SK-N-SH treated with all-trans-retinoic acid at 6 μM for 48 hours (cell line): Measurements from ENCODE around the gene SMG1.
"Not testable (repeated sequence)": the region's sequence is repeated elsewhere in the genome, so short reads cannot be mapped to it uniquely, and the experiment has no call there.

Source experiments
- ARNTL ChIP-seq: fragments of 450-650 bp; formaldehyde crosslinking; IDR thresholded peaks from 2 replicates; pipeline ENCODE4 v1.5.0; 2020; ENCODE audit warnings: low read depth, mild to moderate bottlenecking, moderate library complexity, borderline replicate concordance
- CSDC2 ChIP-seq: fragments of 250-450 bp; sonication (Bioruptor Pico); IDR thresholded peaks from 2 replicates; pipeline ENCODE4 v1.5.0; 2020; ENCODE audit warnings: mild to moderate bottlenecking, moderate library complexity
- ISL1 ChIP-seq: fragments of 250-450 bp; sonication (Bioruptor Pico); IDR thresholded peaks from 2 replicates; pipeline ENCODE4 v2.1.2; 2022; ENCODE audit warnings: mild to moderate bottlenecking, moderate library complexity
- PATZ1 ChIP-seq: fragments of 250-450 bp; sonication (Bioruptor Pico); IDR thresholded peaks from 2 replicates; pipeline ENCODE4 v1.8.0; 2020; ENCODE audit warnings: mild to moderate bottlenecking, moderate library complexity, borderline replicate concordance
- SNAI2 ChIP-seq: fragments of 250-450 bp; sonication (Bioruptor Pico); IDR thresholded peaks from 2 replicates; pipeline ENCODE4 v1.5.0; 2020; ENCODE audit warnings: mild to moderate bottlenecking, moderate library complexity
- ZNF565 ChIP-seq: fragments of 450-650 bp; formaldehyde crosslinking; conservative IDR thresholded peaks from 2 replicates; pipeline ENCODE4 v1.5.0; 2020; ENCODE audit warnings: low read depth, mild to moderate bottlenecking, moderate library complexity
- ZNF70 ChIP-seq: fragments of 450-650 bp; formaldehyde crosslinking; IDR thresholded peaks from 2 replicates; pipeline ENCODE4 v1.5.0; 2020; ENCODE audit warnings: mild to moderate bottlenecking, moderate library complexity
- TF ChIP-seq, protein P1 (sequence below): fragments of 250-450 bp; sonication (Bioruptor Pico); IDR thresholded peaks from 2 replicates; pipeline ENCODE4 v1.5.1; 2020; ENCODE audit warnings: low read depth, mild to moderate bottlenecking, moderate library complexity

DNA sequence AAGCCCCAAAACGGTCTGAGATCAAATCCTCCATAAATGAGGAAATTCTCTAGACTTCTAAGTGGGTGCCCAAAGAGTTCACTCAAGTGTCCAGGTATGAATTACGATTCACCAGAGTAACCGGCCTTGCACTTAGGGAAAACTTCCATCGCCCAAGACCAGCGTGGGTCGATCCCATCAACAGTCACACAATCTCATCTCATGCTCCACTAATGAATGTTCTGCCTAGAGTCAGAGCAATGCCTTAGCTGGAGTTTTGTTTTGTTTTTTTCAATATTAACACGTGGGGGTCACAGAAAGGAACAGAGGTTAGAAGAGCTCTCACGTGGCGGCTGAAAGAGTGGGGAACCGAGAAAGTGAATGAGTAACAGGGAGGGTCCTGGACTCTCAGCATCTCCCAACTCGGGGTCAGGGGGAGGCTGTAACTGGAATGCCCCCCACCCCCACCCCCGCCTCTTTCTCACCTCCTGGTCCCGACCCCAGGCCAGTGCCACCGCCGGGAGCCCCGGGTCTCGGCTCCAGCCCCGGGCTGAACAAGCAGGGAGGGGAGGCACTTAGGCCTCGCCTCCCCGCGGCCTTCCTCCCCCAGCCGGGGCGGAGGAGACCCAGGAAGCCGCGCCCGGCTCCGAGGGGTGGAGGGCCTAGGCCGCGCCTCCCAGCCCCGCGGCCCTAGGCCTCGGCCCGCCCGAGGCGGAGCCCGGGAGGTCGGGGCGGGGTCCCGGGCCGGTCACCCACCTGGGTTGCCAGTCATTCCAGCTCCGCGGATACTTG, 808 bp downstream of the SMG1 start:
- TF ChIP-seq ZNF565 (CRISPR knock-in tag); PATZ1 (CRISPR knock-in tag); CSDC2; SNAI2 (CRISPR knock-in tag); ISL1 (CRISPR knock-in tag); ARNTL (CRISPR knock-in tag); ZNF70 (CRISPR knock-in tag): not testable (repeated sequence)
- TF ChIP-seq, protein P1, sequence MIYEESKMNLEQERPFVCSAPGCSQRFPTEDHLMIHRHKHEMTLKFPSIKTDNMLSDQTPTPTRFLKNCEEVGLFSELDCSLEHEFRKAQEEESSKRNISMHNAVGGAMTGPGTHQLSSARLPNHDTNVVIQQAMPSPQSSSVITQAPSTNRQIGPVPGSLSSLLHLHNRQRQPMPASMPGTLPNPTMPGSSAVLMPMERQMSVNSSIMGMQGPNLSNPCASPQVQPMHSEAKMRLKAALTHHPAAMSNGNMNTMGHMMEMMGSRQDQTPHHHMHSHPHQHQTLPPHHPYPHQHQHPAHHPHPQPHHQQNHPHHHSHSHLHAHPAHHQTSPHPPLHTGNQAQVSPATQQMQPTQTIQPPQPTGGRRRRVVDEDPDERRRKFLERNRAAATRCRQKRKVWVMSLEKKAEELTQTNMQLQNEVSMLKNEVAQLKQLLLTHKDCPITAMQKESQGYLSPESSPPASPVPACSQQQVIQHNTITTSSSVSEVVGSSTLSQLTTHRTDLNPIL, result not testable (repeated sequence)
